PC-3 (cell line): ENCODE results near the gene MALAT1. TPM values are rescaled to one million over a fixed set of nuclear protein-coding genes. Genes with fewer than 3 reads are reported as not detected.
"Not testable (repeated sequence)": the region's sequence is repeated elsewhere in the genome, so short reads cannot be mapped to it uniquely, and the experiment has no call there.

ENCODE experiments used
- ATAC-seq: fragments of 200-7000 bp; cut with Tn5 transposase; 2 replicates; pipeline ENCODE4 v1.9.1; 2020; ENCODE audit warnings: mild to moderate bottlenecking, moderate library complexity
- Bru-seq: library from RNA; stranded (reverse); fragments of 400-500 nt; gene quantifications from one replicate; lab custom pipeline; 2021; lab: Mats Ljungman, UMichigan
- BruChase-seq, 2 experiments: library from RNA; stranded (reverse); fragments of 400-500 nt; gene quantifications; one replicate each; lab custom pipeline; 2021; lab: Mats Ljungman, UMichigan
- BruUV-seq: library from RNA; stranded (reverse); fragments of 400-500 nt; replicated peaks from 2 replicates; lab custom pipeline; 2021; lab: Mats Ljungman, UMichigan
- CTCF ChIA-PET: fragments of 300-600 bp; sonication (Branson Sonifier 250); formaldehyde crosslinking; loops from one replicate; lab custom pipeline; 2022; ENCODE audit warnings: antibody characterized with exemption; lab: Charles Lee
- POLR2A ChIA-PET: fragments of 300-600 bp; sonication (Branson Sonifier 250); formaldehyde crosslinking; loops from one replicate; lab custom pipeline; 2022; ENCODE audit warnings: antibody characterized with exemption; ENCODE audit not compliant: unreplicated experiment; lab: Charles Lee
- DNase-seq: peaks from one replicate; pipeline ENCODE4 v3.0.0-alpha.2; 2015
- H2AFZ ChIP-seq: fragments of 300-600 bp; sonication (generic); 2 replicates; pipeline ENCODE4 v1.6.0; 2016; ENCODE audit warnings: antibody characterized with exemption, low read length
- H3F3A ChIP-seq: fragments of 300-600 bp; sonication (generic); one replicate; pipeline ENCODE4 v1.6.0; 2017; ENCODE audit warnings: antibody characterized with exemption, low read length, control low read depth, mild to moderate bottlenecking; ENCODE audit not compliant: unreplicated experiment
- H3K27ac ChIP-seq: fragments of 300-600 bp; sonication (generic); 2 replicates; pipeline ENCODE4 v1.5.1; 2016; ENCODE audit warnings: mild to moderate bottlenecking, low read length
- H3K27me3 ChIP-seq: fragments of 300-600 bp; sonication (generic); 2 replicates; pipeline ENCODE4 v1.6.1; 2016; ENCODE audit warnings: low read length, mixed read lengths
- H3K36me3 ChIP-seq: fragments of 300-600 bp; sonication (generic); 2 replicates; pipeline ENCODE4 v1.6.1; 2016; ENCODE audit warnings: low read depth, mixed run types, low read length, mixed read lengths
- H3K4me1 ChIP-seq: fragments of 300-600 bp; sonication (generic); 2 replicates; pipeline ENCODE4 v1.5.1; 2016; ENCODE audit warnings: low read length; ENCODE audit not compliant: insufficient read depth
- H3K4me2 ChIP-seq: fragments of 300-600 bp; sonication (generic); 2 replicates; pipeline ENCODE4 v1.6.0; 2016; ENCODE audit warnings: low read length
- H3K4me3 ChIP-seq: fragments of 300-600 bp; sonication (generic); 2 replicates; pipeline ENCODE4 v1.5.1; 2016; ENCODE audit warnings: mild to moderate bottlenecking, low read length, mixed read lengths
- H3K79me2 ChIP-seq: fragments of 300-600 bp; sonication (generic); 2 replicates; pipeline ENCODE4 v1.6.1; 2017; ENCODE audit warnings: low read length, mixed read lengths
- H3K9ac ChIP-seq: fragments of 300-600 bp; sonication (generic); 2 replicates; pipeline ENCODE4 v1.6.0; 2016; ENCODE audit warnings: mild to moderate bottlenecking, low read length
- H3K9me2 ChIP-seq: fragments of 300-600 bp; sonication (generic); replicated peaks from 2 replicates; pipeline ENCODE4 v1.6.1; 2016; ENCODE audit warnings: mixed run types, low read length, mixed read lengths
- H3K9me3 ChIP-seq: fragments of 300-600 bp; sonication (generic); 2 replicates; pipeline ENCODE4 v1.6.1; 2016; ENCODE audit warnings: low read length, mixed read lengths
- H4K20me1 ChIP-seq: fragments of 300-600 bp; sonication (generic); 2 replicates; pipeline ENCODE4 v1.6.1; 2016; ENCODE audit warnings: low read length, mixed read lengths
- EZH2 ChIP-seq: fragments of 300-600 bp; sonication (generic); IDR thresholded peaks from one replicate; pipeline ENCODE4 v1.6.1; 2017; ENCODE audit warnings: antibody characterized with exemption, mild to moderate bottlenecking, low read length; ENCODE audit not compliant: unreplicated experiment
- EZH2phosphoT487 ChIP-seq: fragments of 300-600 bp; sonication (generic); IDR thresholded peaks from 2 replicates; pipeline ENCODE4 v1.6.1; 2018; ENCODE audit warnings: mild to moderate bottlenecking, antibody characterized with exemption, low read length, borderline replicate concordance
- intact Hi-C: fragments of 100-400 bp; cut with micrococcal nuclease; formaldehyde crosslinking; loops from 2 replicates; pipeline ENCODE4 v1.9.0; 2023
- long read RNA-seq: library from polyadenylated mRNA; unstranded; transcript quantifications from one replicate; pipeline ENCODE4 v2.0.0, GENCODE V29; 2021; ENCODE audit not compliant: unreplicated experiment
- total RNA-seq: library from RNA; depleted of rRNA; stranded (reverse); fragments of >200 nt; gene quantifications from 2 replicates; pipeline ENCODE4 v1.2.3, GENCODE V29; 2014; rRNA removed
- TF ChIP-seq, protein P1 (sequence below): fragments of 300-600 bp; sonication (generic); conservative IDR thresholded peaks from 2 replicates; pipeline ENCODE4 v1.5.1; 2017; ENCODE audit warnings: antibody characterized with exemption, low read depth, mild to moderate bottlenecking, low read length

MALAT1 gene
- total RNA-seq (1,345 and 2,062 TPM in 2 replicates), Bru-seq, nascent RNA (percentile 100 among the genes with signal in this experiment), BruChase-seq, experiment 1, labeled RNA remaining after a 6-hour chase (percentile 100 among the genes with signal in this experiment), BruChase-seq, experiment 2, labeled RNA remaining after a 2-hour chase (percentile 100 among the genes with signal in this experiment)
- long read RNA-seq, full-length matches to known transcripts: 3,698 of 3,701 reads
- long read RNA-seq, partial matches to known transcripts: 0 of 3,701 reads
- long read RNA-seq, other reads (novel, unspliced or antisense): 3 of 3,701 reads

DNA sequence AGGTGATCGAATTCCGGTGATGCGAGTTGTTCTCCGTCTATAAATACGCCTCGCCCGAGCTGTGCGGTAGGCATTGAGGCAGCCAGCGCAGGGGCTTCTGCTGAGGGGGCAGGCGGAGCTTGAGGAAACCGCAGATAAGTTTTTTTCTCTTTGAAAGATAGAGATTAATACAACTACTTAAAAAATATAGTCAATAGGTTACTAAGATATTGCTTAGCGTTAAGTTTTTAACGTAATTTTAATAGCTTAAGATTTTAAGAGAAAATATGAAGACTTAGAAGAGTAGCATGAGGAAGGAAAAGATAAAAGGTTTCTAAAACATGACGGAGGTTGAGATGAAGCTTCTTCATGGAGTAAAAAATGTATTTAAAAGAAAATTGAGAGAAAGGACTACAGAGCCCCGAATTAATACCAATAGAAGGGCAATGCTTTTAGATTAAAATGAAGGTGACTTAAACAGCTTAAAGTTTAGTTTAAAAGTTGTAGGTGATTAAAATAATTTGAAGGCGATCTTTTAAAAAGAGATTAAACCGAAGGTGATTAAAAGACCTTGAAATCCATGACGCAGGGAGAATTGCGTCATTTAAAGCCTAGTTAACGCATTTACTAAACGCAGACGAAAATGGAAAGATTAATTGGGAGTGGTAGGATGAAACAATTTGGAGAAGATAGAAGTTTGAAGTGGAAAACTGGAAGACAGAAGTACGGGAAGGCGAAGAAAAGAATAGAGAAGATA, at the start of gene MALAT1:
Gene MALAT1 (plus strand): TSS at position 69 of the 736 bp plus-strand sequence.
- intact Hi-C loops: no loop called here
- H3K9ac ChIP-seq: peak within 1 kb of the TSS; percentile 97
- ChIA-PET POLR2A (interaction anchor here (0.5 to 3.0 kb wide), 19 partner anchors 8 to 114 kb away, joined by 3 to 40 read pairs (median 5); partner anchors contain the start of genes NEAT1 and SCYL1), CTCF (interaction anchor here (0.6 to 0.7 kb wide), 2 partner anchors 21 to 80 kb away, joined by 3 to 4 read pairs; no protein-coding TSS in a partner anchor)
- H3K36me3 ChIP-seq: peaks cover 48% of the 10 kb centered on the region
- H3K9me2 ChIP-seq: no peaks in the 10 kb centered on the region
- peak within 1 kb of the TSS; percentile 90 for H3K4me2 ChIP-seq
- H3K27ac ChIP-seq: peak within 1 kb of the TSS; percentile 95
- BruUV-seq: TSS peak; percentile 47
- TF ChIP-seq, protein P1, sequence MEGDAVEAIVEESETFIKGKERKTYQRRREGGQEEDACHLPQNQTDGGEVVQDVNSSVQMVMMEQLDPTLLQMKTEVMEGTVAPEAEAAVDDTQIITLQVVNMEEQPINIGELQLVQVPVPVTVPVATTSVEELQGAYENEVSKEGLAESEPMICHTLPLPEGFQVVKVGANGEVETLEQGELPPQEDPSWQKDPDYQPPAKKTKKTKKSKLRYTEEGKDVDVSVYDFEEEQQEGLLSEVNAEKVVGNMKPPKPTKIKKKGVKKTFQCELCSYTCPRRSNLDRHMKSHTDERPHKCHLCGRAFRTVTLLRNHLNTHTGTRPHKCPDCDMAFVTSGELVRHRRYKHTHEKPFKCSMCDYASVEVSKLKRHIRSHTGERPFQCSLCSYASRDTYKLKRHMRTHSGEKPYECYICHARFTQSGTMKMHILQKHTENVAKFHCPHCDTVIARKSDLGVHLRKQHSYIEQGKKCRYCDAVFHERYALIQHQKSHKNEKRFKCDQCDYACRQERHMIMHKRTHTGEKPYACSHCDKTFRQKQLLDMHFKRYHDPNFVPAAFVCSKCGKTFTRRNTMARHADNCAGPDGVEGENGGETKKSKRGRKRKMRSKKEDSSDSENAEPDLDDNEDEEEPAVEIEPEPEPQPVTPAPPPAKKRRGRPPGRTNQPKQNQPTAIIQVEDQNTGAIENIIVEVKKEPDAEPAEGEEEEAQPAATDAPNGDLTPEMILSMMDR: no peak
- TF ChIP-seq EZH2phosphoT487: no peak
- TF ChIP-seq EZH2: no peak
- H3K4me1 ChIP-seq: peaks cover 47% of the 10 kb centered on the region
- H2AFZ ChIP-seq: peak within 1 kb of the TSS; percentile 88
- H3F3A ChIP-seq: peaks cover 49% of the 10 kb centered on the region
- peak within 1 kb of the TSS; percentile 95 for H3K4me3 ChIP-seq
- ATAC-seq (no peak), DNase-seq (peak; percentile 96)
- H3K9me3 ChIP-seq: no peaks in the 10 kb centered on the region
- peaks cover 52% of the 10 kb centered on the region for H4K20me1 ChIP-seq
- H3K27me3 ChIP-seq: no peaks in the 10 kb centered on the region
- peaks cover 76% of the 10 kb centered on the region for H3K79me2 ChIP-seq

DNA sequence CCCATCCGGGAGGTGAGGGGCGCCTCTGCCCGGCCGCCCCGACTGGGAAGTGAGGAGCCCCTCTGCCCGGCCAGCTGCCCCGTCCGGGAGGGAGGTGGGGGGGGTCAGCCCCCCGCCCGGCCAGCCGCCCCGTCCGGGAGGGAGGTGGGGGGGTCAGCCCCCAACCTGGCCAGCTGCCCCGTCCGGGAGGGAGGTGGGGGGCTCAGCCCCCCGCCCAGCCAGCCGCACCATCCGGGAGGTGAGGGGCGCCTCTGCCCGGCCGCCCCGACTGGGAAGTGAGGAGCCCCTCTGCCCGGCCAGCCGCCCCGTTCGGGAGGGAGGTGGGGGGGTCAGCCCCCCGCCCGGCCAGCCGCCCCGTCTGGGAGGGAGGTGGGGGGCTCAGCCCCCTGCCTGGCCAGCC, 47.5 kb upstream of the MALAT1 start:
- H3K9me2 ChIP-seq, H3K79me2 ChIP-seq, H3K9ac ChIP-seq, DNase-seq, H3K36me3 ChIP-seq, ATAC-seq, H3K9me3 ChIP-seq, intact Hi-C loops, H4K20me1 ChIP-seq, BruUV-seq, POLR2A ChIA-PET, H3K4me3 ChIP-seq, H3K27ac ChIP-seq, H3F3A ChIP-seq, H3K4me2 ChIP-seq, CTCF ChIA-PET, H2AFZ ChIP-seq, H3K27me3 ChIP-seq: not testable (repeated sequence)
- peaks cover 22% of the 10 kb centered on the region for H3K4me1 ChIP-seq

DNA sequence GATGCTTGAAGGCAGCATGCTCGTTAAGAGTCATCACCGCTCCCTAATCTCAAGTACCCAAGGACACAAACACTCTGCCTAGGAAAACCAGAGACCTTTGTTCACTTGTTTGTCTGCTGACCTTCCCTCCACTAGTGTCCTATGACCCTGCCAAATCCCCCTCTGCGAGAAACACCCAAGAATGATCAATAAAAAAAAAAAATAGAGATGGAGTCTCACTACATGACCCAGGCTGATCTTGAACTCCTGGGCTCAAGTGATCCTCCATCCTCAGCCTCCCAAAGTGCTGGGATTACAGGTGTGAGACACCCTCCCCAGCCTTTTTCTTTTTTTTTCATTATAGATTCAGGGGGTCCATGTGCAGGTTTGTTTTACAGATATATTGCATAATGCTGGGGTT, 46.6 kb upstream of the MALAT1 start:
- H3K27me3 ChIP-seq, H3K36me3 ChIP-seq, H3K4me3 ChIP-seq, CTCF ChIA-PET, H3K4me2 ChIP-seq, H3K9ac ChIP-seq, H3F3A ChIP-seq, H3K9me2 ChIP-seq, H3K27ac ChIP-seq, H4K20me1 ChIP-seq, H3K9me3 ChIP-seq, H2AFZ ChIP-seq, DNase-seq, BruUV-seq, intact Hi-C loops, ATAC-seq: not testable (repeated sequence)
- Histone ChIP-seq H3K4me1 (peaks cover 25% of the 10 kb centered on the region), H3K79me2 (peaks cover 14% of the 10 kb centered on the region)
- POLR2A ChIA-PET: interaction anchor here (1.4 kb wide), 1 partner anchor 47 kb away, joined by 7 read pairs; the partner anchor contains the start of gene MALAT1
